Mesothelial cell of epicardium (in vitro differentiated cells): ENCODE results near the gene SLC37A1. TPM values are rescaled to one million over a fixed set of nuclear protein-coding genes. Genes with fewer than 3 reads are reported as not detected.

Source experiments
- DNase-seq, 2 experiments: peaks; one replicate each; pipeline ENCODE4 v3.0.0; 2021; ENCODE audit warnings: low spot score in 2 of 2; ENCODE audit not compliant: unreplicated experiment in 2 of 2
- H3K27ac Mint-ChIP-seq: 2 replicates; pipeline ENCODE4 v1.8.0; 2021; ENCODE audit warnings: mixed read lengths
- H3K27me3 Mint-ChIP-seq: 2 replicates; pipeline ENCODE4 v1.8.0; 2021; ENCODE audit warnings: low read depth, mixed read lengths
- H3K36me3 Mint-ChIP-seq: 2 replicates; pipeline ENCODE4 v1.8.0; 2021; ENCODE audit warnings: mixed read lengths
- H3K4me1 Mint-ChIP-seq: 2 replicates; pipeline ENCODE4 v1.8.0; 2021; ENCODE audit warnings: mixed read lengths
- H3K4me3 Mint-ChIP-seq: 2 replicates; pipeline ENCODE4 v1.8.0; 2021; ENCODE audit warnings: mild to moderate bottlenecking, moderate library complexity, mixed read lengths
- H3K9me3 Mint-ChIP-seq: 2 replicates; pipeline ENCODE4 v1.8.0; 2021; ENCODE audit warnings: mixed read lengths
- CTCF ChIP-seq: fragments of 200-600 bp; sonication (generic); IDR thresholded peaks from one replicate; pipeline ENCODE4 v1.5.0; 2021; ENCODE audit warnings: antibody characterized with exemption; ENCODE audit not compliant: unreplicated experiment
- total RNA-seq: library from RNA; stranded (reverse); gene quantifications from 3 replicates; pipeline ENCODE4 v1.2.1, GENCODE V29; 2021

The SLC37A1 gene
- total RNA-seq, 1 donor from 2014 or later = 13.0 TPM

GRCh38 chr21:42484966-42485365 is 28.7 kb upstream of the SLC37A1 start:
- Mint-ChIP-seq H3K27ac (no peak overlapping the region), H3K4me1 (no peaks in the 10 kb centered on the region), H3K9me3 (no peaks in the 10 kb centered on the region), H3K27me3 (peaks cover 41% of the 10 kb centered on the region), H3K36me3 (no peaks in the 10 kb centered on the region), H3K4me3 (no peak overlapping the region)
- DNase-seq = no peak
- TF ChIP-seq CTCF = no peak

DNA sequence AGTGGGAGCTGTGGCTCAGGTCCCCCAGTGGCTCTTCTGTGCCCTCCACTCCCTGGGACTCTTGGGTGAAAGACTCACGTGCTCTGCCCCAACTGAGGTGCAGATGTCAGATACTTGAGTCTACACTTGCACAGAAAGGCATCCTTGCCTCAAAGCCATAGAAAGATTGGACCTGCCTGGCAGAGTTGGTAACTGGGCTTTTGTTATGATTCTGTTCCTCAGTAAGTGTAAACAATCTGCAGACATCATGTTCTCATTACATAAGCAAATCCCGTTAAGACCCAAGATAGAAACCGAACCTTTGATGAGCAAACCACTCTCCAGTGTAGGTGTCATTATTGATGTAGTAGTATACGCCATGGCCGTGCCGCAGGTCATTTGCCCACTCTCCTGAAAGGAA is 27.6 kb upstream of the SLC37A1 start:
- no peak overlapping the region for H3K27ac Mint-ChIP-seq
- TF ChIP-seq CTCF = no peak
- no peaks in the 10 kb centered on the region for H3K4me1 Mint-ChIP-seq
- no peak for DNase-seq
- H3K27me3 Mint-ChIP-seq = peaks cover 45% of the 10 kb centered on the region
- no peak overlapping the region for H3K4me3 Mint-ChIP-seq
- H3K9me3 Mint-ChIP-seq = no peaks in the 10 kb centered on the region
- no peaks in the 10 kb centered on the region for H3K36me3 Mint-ChIP-seq

- no peak for TF ChIP-seq CTCF
- H3K27me3 Mint-ChIP-seq = peaks cover 43% of the 10 kb centered on the region
- no peak overlapping the region for H3K4me3 Mint-ChIP-seq
- H3K27ac Mint-ChIP-seq = no peak overlapping the region
- H3K36me3 Mint-ChIP-seq = no peaks in the 10 kb centered on the region
- H3K4me1 Mint-ChIP-seq = no peaks in the 10 kb centered on the region
- no peak for DNase-seq
- no peaks in the 10 kb centered on the region for H3K9me3 Mint-ChIP-seq
Observed at GRCh38 chr21:42486531-42486930, 27.1 kb upstream of the SLC37A1 start.

DNA sequence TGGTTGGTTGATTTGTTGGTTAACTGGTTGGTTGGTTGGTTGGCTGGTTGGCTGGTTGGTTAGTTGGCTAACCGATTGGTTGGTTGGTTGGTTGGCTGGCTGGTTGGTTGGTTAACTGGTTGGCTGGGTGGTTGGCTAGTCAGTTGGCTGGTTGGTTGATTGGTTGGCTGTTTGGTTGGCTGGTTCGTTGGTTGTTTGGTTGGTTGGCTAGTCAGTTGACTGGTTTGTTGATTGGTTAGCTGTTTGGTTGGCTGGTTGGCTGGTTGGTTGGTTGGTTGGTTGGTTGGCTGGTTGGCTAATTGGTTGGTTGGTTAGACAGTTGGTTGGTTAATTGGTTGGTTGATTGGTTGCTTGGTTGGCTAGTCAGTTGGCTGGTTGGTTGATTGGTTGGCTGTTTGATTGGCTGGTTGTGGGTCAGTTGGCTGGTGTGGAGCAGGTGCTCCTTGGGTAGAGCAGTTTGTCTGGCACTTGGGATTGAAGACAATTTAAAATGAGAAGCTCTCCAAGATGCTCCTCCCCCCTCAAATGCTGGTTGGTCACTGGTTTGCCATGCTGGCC is 24.6 kb upstream of the SLC37A1 start:
- H3K36me3 Mint-ChIP-seq = no peaks in the 10 kb centered on the region
- no peaks in the 10 kb centered on the region for H3K9me3 Mint-ChIP-seq
- DNase-seq = no peak
- H3K4me1 Mint-ChIP-seq = no peaks in the 10 kb centered on the region
- H3K27me3 Mint-ChIP-seq = peaks cover 48% of the 10 kb centered on the region
- no peak overlapping the region for H3K4me3 Mint-ChIP-seq
- no peak overlapping the region for H3K27ac Mint-ChIP-seq
- no peak for TF ChIP-seq CTCF

DNA sequence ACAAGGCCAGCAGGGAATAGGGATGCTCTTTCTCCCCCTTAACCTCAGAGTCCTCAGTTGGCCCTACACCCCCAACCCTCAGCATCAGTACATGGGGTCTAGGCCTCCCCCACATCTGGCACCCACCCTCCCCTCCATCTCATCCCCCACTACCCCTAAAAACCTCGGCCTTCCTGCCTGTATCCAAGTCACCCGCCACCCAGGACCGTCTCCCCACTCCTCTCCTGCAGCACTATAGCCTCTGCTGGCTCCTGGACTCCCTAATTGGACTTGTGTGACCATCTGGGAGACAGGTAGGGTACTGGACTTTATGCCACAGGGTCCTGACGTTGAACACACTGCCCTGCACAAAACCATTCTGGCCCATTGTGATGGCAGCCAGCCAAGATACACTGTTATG is 23.7 kb upstream of the SLC37A1 start:
- Mint-ChIP-seq H3K27me3 (peaks cover 47% of the 10 kb centered on the region), H3K4me1 (no peaks in the 10 kb centered on the region), H3K36me3 (no peaks in the 10 kb centered on the region), H3K27ac (no peak overlapping the region), H3K9me3 (no peaks in the 10 kb centered on the region), H3K4me3 (no peak overlapping the region)
- no peak for TF ChIP-seq CTCF
- no peak for DNase-seq

- H3K9me3 Mint-ChIP-seq = no peaks in the 10 kb centered on the region
- no peak for TF ChIP-seq CTCF
- H3K27ac Mint-ChIP-seq = no peak overlapping the region
- peaks cover 3% of the 10 kb centered on the region for H3K4me1 Mint-ChIP-seq
- H3K4me3 Mint-ChIP-seq = no peak overlapping the region
- peaks cover 44% of the 10 kb centered on the region for H3K27me3 Mint-ChIP-seq
- H3K36me3 Mint-ChIP-seq = no peaks in the 10 kb centered on the region
- DNase-seq = no peak
Observed at GRCh38 chr21:42490720-42491119, 22.9 kb upstream of the SLC37A1 start.
